GM19035 (cell line): ENCODE measurements around the gene SPC24.
"Not testable (repeated sequence)": the region's sequence is repeated elsewhere in the genome, so short reads cannot be mapped to it uniquely, and the experiment has no call there.

Source experiments
- ATAC-seq: cut with Tn5 transposase; IDR thresholded peaks from one replicate; pipeline ENCODE4 v1.9.1; 2021; ENCODE audit not compliant: unreplicated experiment

The SPC24 gene

GRCh38 chr19:11192957-11193939 lies 37.7 kb upstream of the SPC24 start:
- no peak for ATAC-seq

GRCh38 chr19:11191934-11192333 lies 36.4 kb upstream of the SPC24 start:
- no peak for ATAC-seq

DNA sequence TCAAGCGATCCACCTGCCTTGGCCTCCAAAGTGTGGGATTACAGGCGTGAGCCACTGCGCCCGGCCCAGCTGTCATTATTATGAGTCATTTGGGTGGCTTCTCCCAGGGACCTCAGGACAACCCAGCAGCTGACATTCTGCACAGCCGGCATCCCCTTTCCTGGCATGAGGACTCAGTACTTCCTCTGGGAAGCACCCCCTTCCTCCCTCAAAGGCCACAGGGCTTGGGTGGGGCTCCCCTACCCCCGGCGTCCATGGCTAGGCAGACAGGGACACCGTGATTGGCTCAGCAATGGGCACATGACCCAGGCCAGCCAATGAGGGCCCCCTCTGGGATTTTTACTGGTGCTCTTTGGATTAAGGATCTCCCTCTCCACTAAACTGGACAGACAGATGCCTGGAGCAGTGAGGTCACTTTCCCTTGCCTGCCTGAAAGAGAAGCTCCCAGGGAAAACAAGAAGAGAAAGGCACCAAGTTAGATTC lies 35.7 kb upstream of the SPC24 start:
- no peak for ATAC-seq

DNA sequence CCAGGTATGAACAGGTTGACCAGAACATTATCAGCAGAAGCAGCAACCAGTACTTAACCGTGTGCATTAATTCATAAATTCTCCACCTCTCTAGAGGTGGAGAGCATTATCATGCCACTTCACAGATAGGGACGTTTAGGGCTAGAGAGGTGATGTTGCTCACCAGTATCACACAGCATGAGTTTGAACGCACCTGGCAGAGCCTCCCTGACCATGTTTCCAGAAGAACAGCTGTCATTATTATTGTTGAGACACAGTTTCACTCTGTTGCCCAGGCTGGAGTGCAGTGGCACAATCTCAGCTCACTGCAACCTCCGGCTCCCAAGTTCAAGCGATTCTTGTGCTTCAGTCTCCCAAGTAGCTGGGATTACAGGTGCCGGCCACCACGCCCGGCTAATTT lies 34.9 kb upstream of the SPC24 start:
- ATAC-seq = no peak

DNA sequence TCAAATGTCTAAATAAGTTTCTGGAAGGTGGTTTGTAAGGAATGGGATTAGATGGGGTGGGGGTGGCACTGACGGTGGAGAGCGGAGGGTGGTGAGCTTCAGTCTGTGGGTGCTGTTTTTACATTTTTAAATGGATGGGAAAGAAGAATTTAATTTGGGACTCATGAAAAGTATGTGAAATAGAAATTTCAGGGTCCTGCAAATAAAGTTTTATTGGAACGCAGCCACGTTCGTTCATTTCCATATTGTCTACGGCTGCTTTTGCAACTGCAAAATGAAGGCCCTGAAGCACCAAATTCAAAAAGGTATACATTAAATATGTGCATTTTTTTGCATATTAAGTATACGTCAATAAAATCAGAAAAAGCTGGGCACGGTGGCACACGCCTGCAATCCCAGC lies 31.9 kb upstream of the SPC24 start:
- no peak for ATAC-seq

- ATAC-seq = no peak
These were observed 27.4 kb upstream of the SPC24 start for GRCh38 chr19:11182994-11183393.

GRCh38 chr19:11181488-11181887 lies 25.9 kb upstream of the SPC24 start:
- no peak for ATAC-seq

DNA sequence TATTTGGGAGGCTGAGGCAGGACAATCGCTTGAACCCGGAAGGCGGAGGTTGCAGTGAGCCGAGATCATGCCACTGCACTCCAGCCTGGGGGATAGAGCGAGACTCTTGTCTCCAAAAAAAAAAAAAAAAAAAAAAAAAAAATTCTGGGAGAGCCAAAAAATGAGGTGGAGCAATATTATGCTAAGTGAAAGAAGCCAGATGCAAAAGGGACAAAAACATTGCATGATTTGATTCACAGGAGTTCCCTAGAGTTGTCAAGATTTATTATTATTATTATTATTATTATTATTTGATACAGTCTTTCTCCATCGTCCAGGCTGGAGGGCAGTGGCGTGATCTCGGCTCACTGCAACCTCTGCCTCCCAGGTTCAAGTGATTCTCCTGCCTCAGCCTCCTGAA lies 25.4 kb upstream of the SPC24 start:
- not testable (repeated sequence) for ATAC-seq

DNA sequence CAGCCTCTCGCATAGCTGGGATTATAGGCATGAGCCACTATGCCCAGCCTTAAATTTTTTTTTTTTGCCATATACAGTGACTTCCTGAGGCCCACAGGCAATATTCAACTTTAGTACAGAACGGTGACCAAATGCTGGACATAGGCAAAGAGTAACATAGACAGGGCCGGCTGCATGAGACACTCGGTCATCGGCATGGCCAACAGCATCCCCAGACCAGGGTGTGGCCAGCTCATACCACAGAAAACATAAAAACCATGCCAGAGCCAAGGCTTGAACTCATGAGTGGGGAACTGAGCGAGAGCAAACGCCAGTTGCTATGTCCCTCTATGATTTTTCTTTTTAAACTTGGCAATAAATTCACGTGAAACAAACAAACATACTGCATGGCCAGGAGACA lies 24.8 kb upstream of the SPC24 start:
- ATAC-seq = no peak

DNA sequence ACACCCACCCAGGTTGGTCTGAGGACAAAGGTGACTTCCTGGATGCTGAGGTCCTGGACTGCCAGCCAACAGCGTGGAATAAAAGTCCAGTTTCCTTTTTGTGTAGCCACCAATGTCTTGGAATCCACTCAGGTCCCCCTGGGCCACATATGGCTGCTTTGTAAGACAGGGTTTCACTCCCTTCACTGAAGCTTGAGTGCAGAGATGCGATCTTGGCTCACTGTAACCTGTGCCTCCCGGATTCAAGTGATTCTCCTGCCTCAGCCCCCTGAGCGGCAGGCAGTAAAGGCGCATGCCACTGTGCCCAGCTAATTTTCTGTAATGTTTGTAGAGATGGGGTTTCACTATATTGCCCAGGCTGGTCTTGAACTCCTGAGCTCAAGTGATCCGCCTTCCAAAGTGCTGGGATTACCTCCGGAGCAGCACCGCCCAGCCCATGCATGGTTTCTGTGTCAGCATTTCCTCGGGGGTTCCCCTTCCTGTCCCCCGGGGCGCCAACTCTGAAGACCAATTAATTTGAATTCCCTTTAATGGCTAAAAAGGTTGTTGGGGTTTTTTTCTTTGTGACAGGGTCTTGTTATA lies 24.2 kb upstream of the SPC24 start:
- ATAC-seq = no peak

GRCh38 chr19:11179145-11179465 lies 23.5 kb upstream of the SPC24 start:
- ATAC-seq = not testable (repeated sequence)

DNA sequence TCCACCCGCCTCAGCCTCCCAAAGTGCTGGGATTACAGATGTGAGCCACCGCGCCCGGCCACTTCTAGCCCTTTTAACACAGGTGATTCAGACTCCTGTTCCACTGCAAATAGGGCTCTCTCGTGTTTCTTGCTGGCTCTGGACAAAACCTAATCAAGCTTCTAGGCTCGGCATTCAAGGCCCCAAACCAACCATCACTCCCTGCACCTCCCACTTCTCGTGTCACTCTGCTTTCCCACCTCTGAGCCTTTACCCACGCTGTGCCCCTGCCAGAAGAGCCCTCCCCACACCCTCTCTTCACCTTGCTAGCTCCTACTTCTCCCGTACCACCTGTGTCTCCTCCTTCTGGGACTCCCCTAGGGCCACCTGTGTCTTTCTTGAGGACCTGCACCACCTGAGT lies 22.0 kb upstream of the SPC24 start:
- no peak for ATAC-seq

DNA sequence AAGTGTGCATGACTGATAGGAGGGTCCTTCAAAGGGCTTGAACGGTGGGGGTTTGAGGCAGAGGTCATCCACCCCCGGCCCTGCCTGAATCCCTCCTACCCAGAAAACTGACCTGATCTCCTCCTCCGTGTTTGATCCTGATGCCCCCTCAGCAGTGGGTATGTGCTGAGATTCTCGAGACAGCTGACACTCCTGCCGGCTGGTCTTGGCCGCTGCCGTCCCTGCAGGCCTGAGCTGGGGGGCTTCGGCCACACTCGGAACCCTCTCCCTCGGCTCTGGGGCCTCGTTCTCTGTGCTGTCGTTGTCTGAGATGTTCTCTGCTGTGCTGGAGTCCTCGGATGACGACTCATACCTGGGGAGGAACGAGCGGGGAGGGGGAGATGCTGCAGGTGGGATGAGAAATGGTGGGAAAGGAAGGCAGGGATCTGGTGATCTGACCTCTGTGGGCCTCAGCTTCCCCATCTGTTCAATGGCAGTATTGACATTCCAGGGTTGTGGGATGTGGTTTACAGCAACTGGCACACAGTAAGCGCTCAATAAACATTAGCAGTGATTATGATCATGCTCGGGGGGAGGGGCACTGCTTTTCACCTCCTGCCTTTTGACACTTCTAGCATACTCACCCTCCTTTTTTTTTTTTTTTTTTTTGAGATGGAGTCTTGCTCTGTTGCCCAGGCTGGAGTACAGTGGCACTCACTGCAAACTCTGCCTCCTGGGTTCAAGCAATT lies 21.0 kb upstream of the SPC24 start:
- ATAC-seq = no peak

DNA sequence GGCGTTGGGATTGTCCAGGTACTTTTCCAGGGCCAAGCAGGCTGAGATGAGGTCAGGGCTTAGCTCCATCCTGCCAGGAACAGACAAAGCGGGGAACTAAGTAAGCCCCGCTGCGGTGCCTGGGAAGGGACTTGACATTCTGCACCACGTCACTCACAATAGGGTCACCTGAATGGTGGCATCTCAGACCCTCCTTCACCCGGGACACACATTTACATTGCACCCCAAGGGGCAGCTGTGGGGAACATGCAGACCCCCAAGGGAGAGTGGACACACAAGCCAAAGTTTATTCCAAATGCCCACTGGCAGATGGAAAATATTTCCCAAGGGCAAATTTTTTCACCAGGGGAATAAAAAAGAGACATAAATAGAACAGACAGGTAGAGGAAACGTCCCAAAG lies 20.3 kb upstream of the SPC24 start:
- ATAC-seq = no peak

GRCh38 chr19:11174336-11174735 lies 18.8 kb upstream of the SPC24 start:
- no peak for ATAC-seq

GRCh38 chr19:11173516-11174155 lies 18.1 kb upstream of the SPC24 start:
- no peak for ATAC-seq

DNA sequence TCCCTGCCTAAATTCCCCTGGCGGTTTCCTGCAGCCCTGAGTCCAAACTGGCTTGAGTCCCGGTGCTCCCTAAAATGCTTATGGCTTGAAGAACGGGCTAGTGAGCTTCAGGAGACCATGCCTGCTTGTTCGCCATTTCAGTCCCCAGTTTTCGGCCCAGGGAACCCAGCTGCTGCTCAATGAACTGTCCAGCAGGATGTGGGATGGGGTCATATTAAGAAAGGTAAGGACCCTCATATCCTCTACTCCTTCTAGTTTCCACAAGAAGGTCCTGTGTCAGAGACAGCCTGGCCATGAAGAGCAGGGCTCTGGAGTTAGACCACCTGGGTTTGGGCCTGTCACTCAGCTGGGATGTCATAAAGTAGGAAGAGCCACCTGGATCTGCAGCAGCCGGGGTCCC lies 17.0 kb upstream of the SPC24 start:
- no peak for ATAC-seq

GRCh38 chr19:11171144-11171543 lies 15.6 kb upstream of the SPC24 start:
- ATAC-seq = no peak

GRCh38 chr19:11169896-11170678 lies 14.5 kb upstream of the SPC24 start:
- ATAC-seq = no peak

DNA sequence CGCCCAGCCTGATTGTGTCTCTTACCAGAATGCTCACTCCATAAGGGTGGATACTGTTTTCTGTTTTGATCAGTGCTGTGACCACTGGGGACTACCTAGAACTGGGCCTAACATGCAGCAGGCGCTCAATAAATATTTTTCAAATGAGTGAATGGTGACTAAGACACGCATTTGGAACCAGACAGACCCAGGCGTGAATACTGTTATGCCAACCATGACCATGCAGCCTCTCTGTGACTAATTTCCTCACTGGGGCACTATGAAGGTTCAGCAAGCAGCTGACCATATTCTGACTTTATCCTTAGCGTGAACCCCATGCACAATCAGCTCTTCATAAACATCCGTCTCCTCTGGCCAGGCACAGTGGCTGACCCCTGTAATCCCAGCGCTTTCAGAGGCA lies 13.0 kb upstream of the SPC24 start:
- ATAC-seq = no peak
